ENCODE results near the gene PADI1.

PADI1 gene

DNA sequence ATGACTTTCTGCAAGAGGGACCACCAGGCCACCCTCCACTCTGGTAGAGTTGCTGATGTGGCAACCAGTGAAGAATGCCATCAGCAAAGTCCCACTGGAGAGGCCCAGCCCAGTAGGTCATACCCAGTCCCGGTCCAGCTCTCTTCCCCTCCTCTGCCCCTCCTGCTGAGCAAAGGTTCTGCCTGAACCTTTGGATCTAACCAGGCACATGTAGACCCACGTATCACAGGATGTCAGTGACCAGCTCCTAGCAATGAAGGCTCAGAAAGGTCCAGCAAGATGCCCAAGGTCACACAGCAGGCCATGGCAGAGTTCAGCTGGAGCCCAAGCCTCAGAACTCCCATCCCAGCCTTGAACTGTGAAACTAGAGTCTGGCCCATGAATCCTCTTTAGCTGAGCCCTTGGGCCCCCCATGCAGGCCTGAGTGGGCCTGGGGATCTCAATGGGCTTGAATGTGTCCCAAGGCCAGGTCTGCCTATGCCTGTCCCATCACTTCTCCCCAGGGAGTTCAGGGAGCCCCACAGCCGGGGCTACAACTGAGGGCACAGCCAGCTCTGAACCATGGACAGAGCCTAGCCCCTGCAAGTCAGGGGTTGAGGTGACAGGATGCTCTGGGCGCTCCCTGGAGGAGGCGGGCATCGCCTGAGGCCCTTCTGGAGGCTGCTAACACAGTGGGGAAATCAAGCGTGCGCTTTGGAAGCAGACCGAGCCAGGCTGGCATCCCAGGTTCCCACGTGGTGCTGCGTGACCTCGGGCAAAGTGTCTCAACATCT lies 21.4 kb upstream of the PADI1 start:
- DNase-seq, result no peak

DNA sequence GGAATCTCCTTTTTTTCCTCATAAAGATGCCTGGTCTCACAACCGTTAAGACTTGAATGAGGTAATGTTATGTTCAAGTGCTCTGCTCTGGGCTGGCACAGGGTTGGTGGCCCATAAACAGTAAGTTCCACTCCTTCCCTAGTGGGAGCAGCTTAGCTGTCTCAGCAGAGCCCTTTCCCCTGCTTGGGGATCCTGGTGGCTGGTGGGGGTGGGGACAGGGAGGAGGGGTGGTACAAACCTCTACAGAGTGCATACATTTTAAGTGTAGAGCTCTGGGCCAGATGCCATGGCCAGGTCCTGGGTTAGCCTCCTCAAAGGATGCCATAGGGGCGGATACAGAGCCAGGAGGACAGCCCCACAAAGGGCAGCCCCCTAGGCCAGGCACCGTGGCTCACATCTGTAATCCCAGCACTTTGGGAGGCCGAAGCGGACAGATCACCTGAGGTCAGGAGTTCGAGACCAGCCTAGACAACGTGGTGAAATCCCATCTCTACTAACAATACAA lies 20.7 kb upstream of the PADI1 start:
- no peak for DNase-seq

DNA sequence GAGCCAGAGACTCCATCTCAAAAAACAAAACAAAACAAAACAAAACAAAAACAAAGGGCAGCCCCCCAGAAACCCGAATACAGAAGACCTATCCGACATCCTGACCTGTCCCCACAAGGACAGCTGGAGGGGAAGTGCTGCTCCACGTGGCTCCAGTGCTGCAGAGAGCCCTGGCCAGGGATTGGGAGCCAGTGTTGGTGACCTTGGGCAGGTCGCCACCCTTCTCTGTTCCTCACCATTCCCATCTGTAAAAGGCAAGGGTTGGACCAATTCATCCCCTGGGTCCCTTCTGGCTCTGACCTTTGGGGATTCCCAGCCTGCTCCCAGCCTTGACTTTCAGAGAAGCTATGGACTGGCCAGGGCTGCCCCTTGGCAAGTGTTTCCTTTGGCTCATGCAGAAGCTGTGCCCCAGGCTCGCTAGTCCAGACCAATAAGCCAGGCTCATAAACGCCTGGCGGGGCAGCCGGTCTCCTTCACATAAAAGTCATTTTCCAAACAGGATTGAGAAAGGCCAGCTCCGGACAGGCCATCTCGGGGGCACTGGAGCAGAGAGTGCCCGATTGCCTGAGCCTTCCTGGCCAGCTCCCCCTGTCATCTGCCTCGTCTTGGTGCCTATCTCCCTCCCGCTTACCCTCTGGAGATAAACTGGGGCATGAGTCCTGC lies 20.0 kb upstream of the PADI1 start:
- no peak for DNase-seq

DNA sequence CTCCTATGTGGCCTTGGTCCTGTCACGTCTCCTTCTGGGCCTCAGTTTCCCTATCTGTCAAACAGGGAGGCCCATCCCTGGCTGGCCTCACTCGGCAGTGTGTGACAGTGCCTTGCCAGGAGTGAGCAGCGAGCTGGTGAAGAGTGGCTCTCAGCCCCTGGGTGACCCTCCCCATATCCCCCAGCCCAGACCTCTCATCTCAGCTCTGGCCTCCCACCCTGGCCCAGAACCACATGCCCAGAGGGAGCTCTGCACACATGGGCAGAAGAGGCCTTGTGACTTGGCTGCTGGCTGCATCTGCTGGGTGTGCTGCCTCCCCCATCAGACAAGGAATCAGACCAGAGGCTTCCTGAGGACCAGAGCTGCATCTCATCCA lies 19.5 kb upstream of the PADI1 start:
- DNase-seq, result no peak

DNA sequence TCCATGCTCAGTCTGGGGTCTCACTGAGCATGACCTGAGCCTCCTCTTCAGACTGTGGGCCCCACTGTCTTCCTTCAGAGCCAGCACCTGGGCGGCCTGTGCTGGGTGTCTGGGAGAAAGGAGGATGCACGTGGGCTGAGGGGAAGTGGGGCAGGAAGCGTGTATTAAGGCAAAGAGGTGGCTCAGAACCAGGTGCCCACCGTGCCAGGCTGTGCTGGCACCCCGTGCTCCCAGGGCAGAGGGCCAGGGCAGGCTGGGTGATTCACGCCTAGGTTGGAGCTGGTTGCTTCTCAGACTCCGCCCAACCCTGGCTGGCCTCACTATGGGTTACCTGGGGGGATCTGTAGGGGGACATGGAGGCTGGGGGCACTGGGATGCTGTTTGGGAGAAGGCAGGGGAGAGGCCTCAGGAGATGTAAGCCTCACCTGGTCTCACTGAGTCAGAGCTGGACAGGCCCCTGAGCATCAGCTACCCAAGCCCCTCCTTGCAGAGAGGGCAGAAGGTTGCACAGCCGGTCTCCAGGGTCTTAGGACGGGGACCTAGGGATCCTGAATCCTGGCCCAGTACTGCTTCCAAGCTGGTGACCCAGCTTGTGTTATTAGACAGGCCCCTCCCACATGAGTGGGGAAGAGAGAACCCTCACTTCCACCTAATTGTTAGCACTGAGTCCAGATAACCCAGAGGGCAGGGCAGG lies 18.6 kb upstream of the PADI1 start:
- DNase-seq, result no peak

DNA sequence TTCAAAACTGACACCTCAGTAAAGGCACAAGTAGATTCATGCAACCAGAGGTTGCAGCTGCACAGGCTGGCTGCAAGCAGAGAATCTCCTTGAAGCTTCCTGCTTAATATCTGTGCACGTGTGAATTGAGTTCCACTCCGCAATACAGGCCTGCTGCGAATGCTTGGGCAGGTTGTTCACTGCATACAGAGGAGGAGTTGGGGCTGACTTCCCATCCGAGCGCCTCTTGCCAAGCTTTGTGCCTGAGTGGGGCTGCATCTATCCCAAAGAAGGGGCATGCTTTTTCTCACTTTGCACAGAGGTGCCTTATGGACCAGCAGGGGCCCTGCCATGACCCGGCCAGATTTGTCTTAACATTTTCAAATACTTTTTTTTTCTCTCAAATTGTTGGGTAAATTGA lies 17.9 kb upstream of the PADI1 start:
- no peak for DNase-seq

DNA sequence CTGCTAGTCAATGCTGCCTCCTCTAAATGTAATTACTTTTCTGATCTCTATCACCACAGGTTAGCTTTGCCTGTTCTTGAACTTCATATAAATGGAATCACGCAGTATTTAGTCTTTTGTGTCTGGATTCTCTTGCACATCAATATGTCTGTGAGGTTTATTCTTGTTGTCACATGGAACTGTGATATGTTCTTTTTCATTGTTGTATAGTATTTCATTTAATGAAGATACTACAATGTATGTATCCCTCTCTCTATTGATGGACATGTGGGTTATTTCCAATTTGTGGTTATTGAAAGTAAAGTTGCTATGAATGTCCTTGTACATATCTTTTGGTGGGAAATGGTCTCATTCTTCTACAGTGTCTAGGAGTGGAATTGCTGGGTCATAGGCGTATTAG lies 16.7 kb upstream of the PADI1 start:
- DNase-seq, result no peak

DNA sequence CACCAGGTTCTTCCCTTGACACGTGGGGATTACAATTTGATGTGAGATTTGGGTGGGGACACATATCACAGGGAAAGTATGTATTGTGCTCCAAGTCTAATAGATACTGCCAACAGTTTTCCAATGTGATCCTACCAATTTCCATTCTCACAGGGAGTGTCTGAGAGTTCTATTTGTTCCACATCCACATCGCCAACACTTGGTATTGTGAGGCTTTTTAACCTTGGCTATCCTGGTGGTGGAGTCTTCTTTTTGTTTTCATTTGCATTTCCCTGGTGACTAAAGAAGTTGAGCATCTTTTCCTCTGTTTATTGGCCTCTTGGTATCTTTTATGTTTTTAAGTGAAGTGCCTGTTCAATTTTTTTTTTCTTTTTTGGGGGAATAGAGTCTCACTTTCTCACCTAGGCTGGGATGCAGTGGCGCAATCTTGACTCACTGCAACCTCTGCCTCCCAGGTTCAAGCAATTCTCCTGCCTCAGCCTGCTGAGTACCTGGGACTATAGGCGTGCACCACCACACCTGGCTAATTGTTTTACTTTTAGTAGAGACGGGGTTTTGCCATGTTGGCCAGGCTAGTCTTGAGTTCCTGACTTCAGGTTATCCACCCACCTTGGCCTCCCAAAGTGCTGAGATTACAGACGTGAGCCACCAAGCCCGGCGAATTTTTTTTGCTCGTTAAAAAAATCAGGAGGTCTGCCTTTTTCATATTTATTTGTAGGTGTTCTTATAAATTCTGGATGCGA lies 15.9 kb upstream of the PADI1 start:
- no peak for DNase-seq

DNA sequence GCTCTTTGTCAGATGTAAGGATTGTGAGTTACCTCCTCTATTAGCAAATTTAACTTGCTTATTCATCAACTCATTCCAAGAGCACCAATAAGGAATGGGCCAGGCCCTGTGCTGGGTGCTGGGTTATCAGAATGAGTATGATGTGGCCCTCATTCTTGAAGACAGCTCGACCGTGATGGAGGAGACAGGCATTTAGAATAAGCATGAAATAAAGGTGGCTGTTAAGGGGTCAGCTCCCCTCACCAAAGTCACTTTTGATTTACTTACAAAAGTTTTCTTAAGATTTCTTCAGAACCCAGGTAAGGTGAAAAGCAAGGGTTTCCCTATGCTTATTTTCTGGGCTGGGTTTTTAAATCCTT lies 15.3 kb upstream of the PADI1 start:
- DNase-seq, result no peak

DNA sequence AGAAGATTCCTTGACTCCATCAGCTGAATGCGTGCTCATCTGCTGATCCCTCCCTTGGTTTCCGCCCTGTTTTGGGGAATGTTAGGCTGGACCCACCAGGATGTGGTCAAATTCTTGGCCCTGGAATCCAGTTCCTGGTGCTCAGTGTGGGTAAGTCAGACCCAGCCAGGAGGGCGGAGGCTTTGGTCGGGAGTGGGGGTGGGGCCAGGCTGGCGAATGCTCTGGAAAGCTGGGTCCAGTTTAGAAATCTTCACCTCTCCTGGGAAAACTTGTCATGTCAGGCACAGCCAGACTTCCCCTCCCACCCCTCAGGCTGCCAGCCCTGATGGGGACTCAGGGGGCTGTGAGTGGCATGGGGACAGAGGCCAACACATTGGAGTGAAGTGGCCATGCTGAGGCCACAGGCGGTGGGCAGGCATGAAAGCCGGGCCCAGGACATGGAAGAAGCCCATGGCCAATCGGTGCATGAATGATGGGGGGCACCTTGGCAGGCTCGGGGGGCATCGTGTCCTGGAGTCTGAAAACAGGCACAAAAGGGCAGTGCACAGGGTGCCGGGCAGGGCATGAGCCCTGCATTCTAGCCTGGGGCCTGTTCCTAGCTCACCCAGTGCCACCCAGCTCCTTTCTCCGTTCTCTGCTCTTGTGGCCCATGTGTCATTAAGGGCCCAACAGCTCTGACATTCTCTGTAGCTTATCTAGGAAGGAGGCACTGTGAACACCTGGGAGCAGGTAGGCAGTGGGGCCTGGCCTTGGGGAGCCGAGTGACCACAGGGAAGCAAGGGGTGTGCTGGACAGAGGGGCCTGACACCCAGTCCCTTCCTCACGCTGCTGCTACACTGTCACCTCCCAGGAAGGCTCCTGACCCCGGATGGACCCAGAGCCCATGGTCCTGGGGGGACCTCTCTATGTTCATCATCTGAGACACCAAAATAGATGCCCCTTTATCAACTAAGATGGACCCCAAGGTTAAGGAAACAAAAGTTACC lies 14.6 kb upstream of the PADI1 start:
- DNase-seq, result no peak

DNA sequence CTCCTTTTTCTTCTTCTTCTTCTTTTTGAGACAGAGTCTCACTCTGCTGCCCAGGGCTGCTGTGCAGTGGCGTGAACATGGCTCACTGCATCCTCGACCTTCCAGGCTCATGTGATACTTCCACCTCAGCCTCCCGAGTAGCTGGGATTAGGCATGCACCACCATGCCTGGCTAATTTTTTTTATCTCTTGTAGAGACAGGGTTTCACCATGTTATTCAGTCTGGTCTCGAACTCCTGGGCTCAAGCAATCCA lies 13.0 kb upstream of the PADI1 start:
- no peak for DNase-seq

DNA sequence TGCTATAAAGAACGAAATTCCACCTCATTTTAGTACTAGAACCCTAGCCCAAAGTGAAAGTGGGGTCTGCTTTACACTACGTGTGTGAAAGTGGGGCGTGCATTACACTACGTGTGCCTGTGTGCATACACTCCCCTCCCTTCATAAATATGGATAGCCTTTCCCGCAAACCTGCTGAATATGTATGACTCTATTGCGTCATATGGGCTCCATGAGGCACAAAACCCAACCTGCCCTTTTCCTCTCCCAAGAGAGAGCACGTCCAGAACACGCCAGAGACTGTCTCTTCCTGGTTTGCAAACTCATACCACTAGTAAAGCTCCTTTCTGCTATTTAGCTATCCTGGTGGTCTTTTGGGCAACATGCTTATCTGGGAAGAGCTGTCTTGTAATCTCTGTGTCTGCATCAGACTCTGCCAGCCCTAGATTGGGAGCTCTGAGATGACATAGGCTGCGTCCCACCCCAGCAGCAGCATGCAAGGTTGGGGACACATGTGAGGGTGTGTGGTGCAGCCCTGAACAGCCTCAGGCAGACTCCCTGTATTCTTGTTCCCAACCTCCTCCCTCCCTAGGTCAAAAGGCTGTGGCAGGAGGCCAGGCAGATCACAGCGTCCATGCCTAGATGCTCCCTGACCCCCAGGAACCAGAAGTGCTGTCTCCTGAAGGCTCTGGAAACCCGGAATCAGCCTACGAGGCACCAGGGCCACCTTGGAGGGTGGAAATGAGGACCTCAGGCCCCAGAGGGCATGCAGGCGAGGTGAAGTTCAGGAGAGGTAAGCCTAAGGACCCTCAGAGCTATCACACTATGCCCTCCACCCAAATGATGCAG lies 12.3 kb upstream of the PADI1 start:
- no peak for DNase-seq

DNA sequence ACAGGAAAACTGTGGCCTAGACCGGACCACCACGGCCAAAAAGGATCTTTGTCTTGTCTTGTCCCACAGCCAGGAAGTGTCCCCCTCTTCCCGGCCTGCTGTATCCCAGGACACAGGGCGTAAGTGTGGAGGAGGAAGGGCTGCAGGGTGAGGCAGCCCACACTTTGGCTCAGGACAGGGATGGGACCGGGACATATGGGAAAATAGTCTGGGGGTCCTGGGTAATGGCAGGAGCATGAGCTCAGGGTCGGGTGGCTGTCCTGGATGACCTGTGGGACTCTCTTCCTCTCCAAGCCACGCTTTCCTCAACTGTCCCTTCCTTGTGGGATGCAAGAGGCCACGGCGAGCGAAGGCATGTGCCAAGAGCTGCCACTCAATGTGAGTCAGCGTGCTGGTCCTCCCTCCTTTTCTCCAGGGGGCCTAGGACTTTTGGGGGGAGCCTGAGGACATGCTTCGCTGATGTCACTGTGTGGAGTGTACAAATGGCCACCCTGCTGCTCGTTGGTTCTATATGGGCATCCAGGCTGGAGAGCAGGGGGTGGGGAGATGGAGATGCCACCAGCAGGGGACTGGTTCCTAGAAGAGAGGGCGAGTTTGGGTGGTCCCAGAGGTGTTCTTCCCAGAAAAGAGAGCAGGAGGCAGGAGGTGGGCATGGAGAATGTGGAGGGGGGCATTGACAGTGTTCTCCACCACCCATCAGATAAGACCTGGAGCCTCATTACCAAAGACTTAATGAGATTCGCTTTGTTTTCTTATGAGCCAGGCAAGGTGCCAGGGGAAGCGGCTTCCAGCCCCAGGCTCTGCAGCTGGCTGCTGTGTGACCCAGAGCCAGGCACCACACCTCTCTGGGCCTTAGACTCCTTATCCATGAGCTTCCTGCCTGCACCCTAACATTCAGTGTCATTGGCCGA lies 11.5 kb upstream of the PADI1 start:
- no peak for DNase-seq

DNA sequence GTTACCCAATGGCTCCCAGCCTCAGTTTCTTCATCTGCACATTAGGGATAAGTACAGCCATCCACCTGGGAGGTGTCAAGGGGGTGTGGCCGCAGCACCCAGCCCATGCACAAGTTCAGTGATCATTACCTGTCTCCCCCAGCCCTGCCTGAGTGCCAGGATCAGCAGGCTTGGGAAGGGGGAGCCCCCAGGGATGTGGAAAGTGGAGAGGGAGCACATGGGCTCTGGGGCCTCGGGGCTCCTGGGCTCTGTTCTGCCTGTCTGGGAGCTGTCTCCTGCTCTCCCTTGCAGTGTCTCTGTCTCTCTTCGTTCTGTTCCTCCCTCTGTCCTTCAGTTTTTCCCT lies 10.8 kb upstream of the PADI1 start:
- no peak for DNase-seq

DNA sequence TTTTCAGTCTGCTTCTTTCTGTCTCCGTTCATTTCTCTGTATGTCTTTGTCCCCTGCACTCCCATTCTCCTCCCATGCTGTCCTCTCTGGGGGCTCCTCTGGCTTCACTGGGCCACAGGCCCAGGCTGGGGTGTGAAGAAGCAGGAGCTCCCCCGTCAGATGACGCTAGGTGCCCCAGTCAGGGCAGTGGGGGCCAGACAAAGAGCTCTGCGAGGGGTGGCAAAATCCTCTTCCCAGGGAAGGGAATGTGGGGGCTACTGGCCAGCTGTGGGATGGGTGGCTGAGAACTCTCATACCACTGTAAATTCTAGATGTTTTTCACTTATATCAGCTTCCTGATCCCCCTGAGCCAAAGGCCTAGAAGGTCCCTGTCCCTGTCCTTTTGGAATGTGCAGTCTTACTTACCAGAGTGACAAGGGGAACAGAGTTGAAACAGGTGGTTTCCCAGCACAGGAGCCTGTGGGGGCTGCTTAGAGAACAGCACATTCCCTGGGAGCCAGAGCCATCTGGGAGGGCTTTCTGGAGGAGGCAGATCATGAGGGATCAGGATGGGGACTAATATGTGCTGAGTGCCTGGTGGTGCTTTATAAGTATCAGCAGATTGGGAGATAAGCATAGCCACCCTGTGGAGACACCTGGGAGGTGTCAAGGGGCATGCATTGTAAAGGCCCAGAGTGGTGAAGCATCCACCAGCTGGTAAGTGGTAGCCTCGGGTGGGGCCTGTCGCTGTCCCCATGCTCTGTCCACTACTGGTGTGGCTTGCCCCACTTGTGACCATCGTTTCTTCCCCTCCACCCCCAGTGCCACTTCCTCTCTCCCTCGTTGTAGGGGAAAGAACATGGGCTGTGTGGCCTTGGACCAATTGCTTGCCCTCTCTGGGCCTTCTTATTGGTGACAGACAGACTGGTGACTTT lies 10.1 kb upstream of the PADI1 start:
- no peak for DNase-seq

DNA sequence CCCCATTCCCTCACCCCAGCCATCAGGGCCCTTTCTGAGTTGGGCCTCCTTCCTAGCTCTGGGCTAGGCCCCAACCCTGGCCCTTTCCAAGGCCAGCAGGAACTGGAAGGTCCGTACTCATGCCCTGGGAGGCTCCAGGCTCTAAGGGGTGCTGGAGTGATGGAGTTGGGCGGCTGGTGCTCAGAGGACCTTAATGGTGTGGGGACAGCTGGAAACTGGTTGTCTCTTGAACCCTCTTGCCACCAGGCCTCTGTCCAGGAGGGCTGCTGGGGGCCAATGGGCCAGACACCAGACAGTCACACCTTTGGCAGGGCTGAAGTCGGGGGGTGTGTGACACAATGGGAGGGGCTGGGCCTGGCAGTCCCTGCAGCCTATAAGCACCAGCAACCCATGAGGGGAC lies 9.2 kb upstream of the PADI1 start:
- no peak for DNase-seq

DNA sequence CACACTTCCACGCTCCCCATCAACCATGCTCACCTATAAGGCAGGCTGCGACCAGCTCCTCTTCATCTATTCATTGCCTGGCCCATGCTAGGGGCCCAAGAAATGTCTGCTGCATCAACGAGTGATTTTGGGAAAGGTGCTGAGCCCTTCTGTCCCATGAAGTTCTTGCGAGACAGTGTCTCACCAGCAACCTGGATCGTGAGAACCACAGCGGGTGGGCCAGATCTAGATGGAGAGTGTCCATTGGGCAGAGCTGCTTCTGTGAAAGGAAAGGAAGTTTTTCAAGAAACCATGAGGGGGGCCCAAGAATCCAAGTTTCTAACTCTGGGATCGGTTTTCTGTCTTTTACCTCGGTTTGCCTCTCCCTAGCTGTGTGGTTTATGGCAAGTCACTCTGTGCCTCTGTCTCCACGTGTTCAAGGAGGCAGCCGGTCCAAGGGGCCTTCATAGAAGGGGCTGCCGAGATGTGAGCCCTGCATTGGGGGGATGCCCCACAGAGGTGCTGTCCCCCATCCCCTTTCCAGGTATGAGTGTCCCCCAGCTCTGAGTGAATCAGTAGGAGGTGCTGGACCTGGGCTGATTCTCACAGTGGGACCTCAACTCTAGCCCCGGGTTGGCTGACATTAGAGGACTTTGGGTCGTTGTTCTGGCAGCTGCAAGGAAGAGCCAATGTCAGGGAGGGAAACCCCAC lies 8.3 kb upstream of the PADI1 start:
- no peak for DNase-seq

DNA sequence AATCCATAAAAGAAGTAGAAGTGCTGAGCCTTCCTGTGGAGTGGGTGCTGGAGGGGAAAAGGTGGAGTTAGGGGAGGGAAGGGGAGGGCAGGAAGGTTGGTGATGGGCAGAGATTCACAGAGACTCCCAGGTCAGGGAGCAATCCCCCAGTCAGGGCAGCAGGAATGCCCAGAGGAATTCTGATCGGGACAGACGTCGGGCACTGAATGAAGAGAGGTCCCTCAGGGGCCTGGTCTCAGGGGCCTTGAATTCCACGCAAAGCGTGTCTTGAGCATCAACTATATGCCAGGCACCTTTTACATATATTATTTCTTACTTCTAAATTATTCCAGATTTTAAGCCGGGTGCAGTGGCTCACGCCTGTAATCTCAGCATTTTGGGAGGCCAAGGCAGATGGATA lies 7.2 kb upstream of the PADI1 start:
- DNase-seq, result no peak

All from NCI-H1105 treated with DMSO at 0.1 percent for 48 hours (cell line).